Activated CD8-positive, alpha-beta T cell treated with anti-CD3 and anti-CD28 coated beads for 36 hours (primary cell): Measurements from ENCODE around the gene RIPK1. TPM values are rescaled to one million over a fixed set of nuclear protein-coding genes. Genes with fewer than 3 reads are reported as not detected.

ENCODE experiments used
- ATAC-seq: fragments of 200-7000 bp; cut with Tn5 transposase; one replicate; pipeline ENCODE4 v1.10.0; 2021; ENCODE audit warnings: mild to moderate bottlenecking, moderate library complexity
- CTCF ChIA-PET: fragments of 350-600 bp; sonication (Branson Sonifier 250); formaldehyde crosslinking; loops from one replicate; lab custom pipeline; 2021; ENCODE audit warnings: antibody characterized with exemption; lab: Charles Lee
- POLR2A ChIA-PET: fragments of 350-600 bp; sonication (Branson Sonifier 250); formaldehyde crosslinking; loops from one replicate; lab custom pipeline; 2021; ENCODE audit warnings: antibody characterized with exemption; lab: Charles Lee
- DNase-seq: peaks from one replicate; pipeline ENCODE4 v3.0.0-alpha.2; 2020
- H3K27ac Mint-ChIP-seq: one replicate; pipeline ENCODE4 v1.8.0; 2021; ENCODE audit warnings: mild to moderate bottlenecking, mixed read lengths
- H3K27me3 Mint-ChIP-seq: one replicate; pipeline ENCODE4 v1.8.0; 2021; ENCODE audit warnings: mixed read lengths
- H3K36me3 Mint-ChIP-seq: one replicate; pipeline ENCODE4 v1.8.0; 2021; ENCODE audit warnings: low read depth, mixed read lengths
- H3K4me1 Mint-ChIP-seq: one replicate; pipeline ENCODE4 v1.8.0; 2021; ENCODE audit warnings: low read depth, mixed read lengths
- H3K4me3 Mint-ChIP-seq: one replicate; pipeline ENCODE4 v1.8.0; 2021; ENCODE audit warnings: mild to moderate bottlenecking, moderate library complexity, mixed read lengths
- H3K9me3 Mint-ChIP-seq: one replicate; pipeline ENCODE4 v1.8.0; 2021; ENCODE audit warnings: mixed read lengths
- intact Hi-C: fragments of 100-400 bp; cut with micrococcal nuclease; formaldehyde crosslinking; loops from one replicate; pipeline ENCODE4 v1.10.0; 2022
- total RNA-seq, 2 experiments: library from RNA; stranded (reverse); gene quantifications; one replicate each; pipeline ENCODE4 v1.2.3, GENCODE V29; 2021
- TF ChIP-seq, protein P1 (sequence below): fragments of 200-600 bp; IDR thresholded peaks from one replicate; pipeline ENCODE4 v1.8.0; 2022; ENCODE audit warnings: antibody characterized with exemption, mild to moderate bottlenecking

RIPK1 gene
- total RNA-seq, 2 experiments from 2014 or later: 8.8 to 9.0 TPM

DNA sequence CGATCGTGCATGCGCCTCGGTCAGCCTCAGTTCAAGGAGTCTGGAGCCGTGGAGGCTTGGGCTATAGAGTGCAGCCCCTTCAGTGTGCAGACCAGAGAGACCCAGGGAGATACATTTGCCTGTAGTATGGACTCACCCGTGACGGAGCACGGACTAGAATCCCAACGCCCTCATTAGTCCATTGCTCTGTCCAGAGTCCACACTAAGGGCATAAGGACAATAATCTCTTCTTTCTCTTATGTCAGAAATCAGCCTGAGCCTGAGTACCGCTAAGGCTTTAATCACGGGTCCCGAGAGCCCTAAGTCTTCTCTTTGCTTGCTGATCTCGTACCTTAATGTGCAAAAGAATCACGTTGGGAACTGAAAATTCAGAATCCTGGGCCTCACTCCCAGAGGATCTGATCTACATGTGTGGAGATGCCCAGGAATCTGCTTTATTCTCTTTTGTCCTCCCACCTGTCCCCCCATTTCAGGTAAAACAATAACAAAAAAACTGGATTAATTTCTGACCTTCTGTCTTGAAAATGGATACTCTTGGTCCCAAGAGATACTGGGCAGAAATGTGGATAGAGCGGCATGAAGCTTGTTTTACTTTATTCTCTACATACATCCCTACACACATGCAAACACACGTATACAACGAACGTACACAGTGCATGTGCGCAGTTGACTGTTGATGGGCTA, 50.9 kb downstream of the RIPK1 start:
- Mint-ChIP-seq H3K27ac (peak overlapping the region; percentile 52), H3K4me1 (peaks cover 21% of the 10 kb centered on the region), H3K27me3 (no peaks in the 10 kb centered on the region), H3K36me3 (peaks cover 2% of the 10 kb centered on the region), H3K9me3 (no peaks in the 10 kb centered on the region), H3K4me3 (peak overlapping the region; percentile 74)
- CTCF ChIA-PET: interaction anchor here (0.8 to 8.7 kb wide), 4 partner anchors 11 to 613 kb away, joined by 3 to 92 read pairs (median 3); no protein-coding TSS in a partner anchor
- POLR2A ChIA-PET: interaction anchor here (0.7 kb wide), 2 partner anchors 900 to 902 kb away, joined by 3 read pairs; a partner anchor contains a TSS
- intact Hi-C loops: no loop called here
- no peak for DNase-seq
- TF ChIP-seq, protein P1, sequence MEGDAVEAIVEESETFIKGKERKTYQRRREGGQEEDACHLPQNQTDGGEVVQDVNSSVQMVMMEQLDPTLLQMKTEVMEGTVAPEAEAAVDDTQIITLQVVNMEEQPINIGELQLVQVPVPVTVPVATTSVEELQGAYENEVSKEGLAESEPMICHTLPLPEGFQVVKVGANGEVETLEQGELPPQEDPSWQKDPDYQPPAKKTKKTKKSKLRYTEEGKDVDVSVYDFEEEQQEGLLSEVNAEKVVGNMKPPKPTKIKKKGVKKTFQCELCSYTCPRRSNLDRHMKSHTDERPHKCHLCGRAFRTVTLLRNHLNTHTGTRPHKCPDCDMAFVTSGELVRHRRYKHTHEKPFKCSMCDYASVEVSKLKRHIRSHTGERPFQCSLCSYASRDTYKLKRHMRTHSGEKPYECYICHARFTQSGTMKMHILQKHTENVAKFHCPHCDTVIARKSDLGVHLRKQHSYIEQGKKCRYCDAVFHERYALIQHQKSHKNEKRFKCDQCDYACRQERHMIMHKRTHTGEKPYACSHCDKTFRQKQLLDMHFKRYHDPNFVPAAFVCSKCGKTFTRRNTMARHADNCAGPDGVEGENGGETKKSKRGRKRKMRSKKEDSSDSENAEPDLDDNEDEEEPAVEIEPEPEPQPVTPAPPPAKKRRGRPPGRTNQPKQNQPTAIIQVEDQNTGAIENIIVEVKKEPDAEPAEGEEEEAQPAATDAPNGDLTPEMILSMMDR: no peak
- ATAC-seq: peak; percentile 14

DNA sequence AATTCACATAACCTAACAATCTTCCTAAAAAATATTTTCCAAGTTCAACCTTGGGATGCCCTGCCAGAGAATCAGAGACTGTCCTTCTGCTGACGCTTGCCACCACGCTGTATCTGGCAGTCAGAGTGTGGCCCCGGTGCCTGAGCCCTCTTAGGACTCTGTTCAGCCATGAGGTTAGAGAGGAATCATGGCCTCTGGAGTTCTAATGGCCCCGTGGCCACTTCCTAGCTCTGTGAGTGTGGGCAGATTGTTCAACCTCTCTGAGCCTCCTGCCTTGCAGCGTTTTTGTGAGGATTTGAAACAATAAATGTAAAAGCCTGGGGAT, 52.4 kb downstream of the RIPK1 start:
- H3K4me3 Mint-ChIP-seq: no peak overlapping the region
- H3K27me3 Mint-ChIP-seq: no peaks in the 10 kb centered on the region
- POLR2A ChIA-PET: no interaction called here
- peaks cover 21% of the 10 kb centered on the region for H3K4me1 Mint-ChIP-seq
- no peak for ATAC-seq
- H3K36me3 Mint-ChIP-seq: no peaks in the 10 kb centered on the region
- no peak for DNase-seq
- CTCF ChIA-PET: interaction anchor here (1.1 to 8.7 kb wide), 2 partner anchors 129 to 169 kb away, joined by 3 to 92 read pairs; no protein-coding TSS in a partner anchor
- no peak overlapping the region for H3K27ac Mint-ChIP-seq
- intact Hi-C loops: loop anchor here (10.0 kb wide), 1 partner anchor 84 kb away; no protein-coding TSS in a partner anchor
- TF ChIP-seq, protein P1: no peak
- no peaks in the 10 kb centered on the region for H3K9me3 Mint-ChIP-seq

- Mint-ChIP-seq H3K27ac (no peak overlapping the region), H3K4me1 (peaks cover 15% of the 10 kb centered on the region), H3K9me3 (no peaks in the 10 kb centered on the region), H3K36me3 (no peaks in the 10 kb centered on the region), H3K4me3 (no peak overlapping the region), H3K27me3 (no peaks in the 10 kb centered on the region)
- intact Hi-C loops: loop anchor here (10.0 kb wide), 1 partner anchor 82 kb away; no protein-coding TSS in a partner anchor
- ChIA-PET CTCF (interaction anchor here (8.7 kb wide), 1 partner anchor 127 kb away, joined by 92 read pairs; no protein-coding TSS in a partner anchor), POLR2A (no interaction called here)
- TF ChIP-seq, protein P1: no peak
- DNase-seq (no peak), ATAC-seq (no peak)
These were observed 54.5 kb downstream of the RIPK1 start for GRCh38 chr6:3122823-3123182.

GRCh38 chr6:3124667-3125066, 56.4 kb downstream of the RIPK1 start:
- H3K4me3 Mint-ChIP-seq: no peak overlapping the region
- no peak for DNase-seq
- CTCF ChIA-PET: interaction anchor here (0.6 to 8.7 kb wide), 4 partner anchors 12 to 135 kb away, joined by 3 to 92 read pairs (median 3); partner anchors contain the start of gene PSMG4
- H3K27ac Mint-ChIP-seq: no peak overlapping the region
- no peaks in the 10 kb centered on the region for H3K27me3 Mint-ChIP-seq
- TF ChIP-seq, protein P1: no peak
- POLR2A ChIA-PET: no interaction called here
- intact Hi-C loops: loop anchor here (10.0 kb wide), 1 partner anchor 80 kb away; no protein-coding TSS in a partner anchor
- no peaks in the 10 kb centered on the region for H3K36me3 Mint-ChIP-seq
- no peaks in the 10 kb centered on the region for H3K9me3 Mint-ChIP-seq
- H3K4me1 Mint-ChIP-seq: peaks cover 6% of the 10 kb centered on the region
- no peak for ATAC-seq

DNA sequence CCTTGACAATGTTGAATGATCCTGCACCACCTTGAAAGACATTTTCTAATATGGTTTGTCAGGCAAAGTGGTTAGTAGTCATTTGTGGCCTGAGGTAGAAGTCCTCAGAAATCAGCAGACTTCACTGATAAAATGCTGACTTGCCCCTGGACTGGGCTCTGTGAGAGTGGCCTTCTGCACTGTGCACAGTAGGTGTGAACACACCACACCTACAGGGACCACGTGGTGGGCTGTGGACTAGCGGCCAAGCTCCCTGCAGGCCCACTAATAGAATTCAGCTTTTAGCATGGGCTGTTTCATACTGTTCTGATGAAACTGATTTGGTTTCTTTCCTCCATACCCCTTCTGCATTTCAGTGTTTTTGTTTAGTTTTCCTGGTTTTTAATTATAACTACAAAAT, 57.5 kb downstream of the RIPK1 start:
- Mint-ChIP-seq H3K36me3 (no peaks in the 10 kb centered on the region), H3K27ac (no peak overlapping the region), H3K9me3 (no peaks in the 10 kb centered on the region), H3K27me3 (no peaks in the 10 kb centered on the region), H3K4me3 (no peak overlapping the region), H3K4me1 (peaks cover 5% of the 10 kb centered on the region)
- POLR2A ChIA-PET: no interaction called here
- TF ChIP-seq, protein P1: no peak
- CTCF ChIA-PET: interaction anchor here (0.6 to 8.7 kb wide), 6 partner anchors 12 to 124 kb away, joined by 3 to 92 read pairs (median 4); no protein-coding TSS in a partner anchor
- ATAC-seq (no peak), DNase-seq (no peak)
- intact Hi-C loops: loop anchor here (2.0 to 10.0 kb wide), 2 partner anchors 79 to 125 kb away; no protein-coding TSS in a partner anchor
